Measurements from ENCODE around the gene HS1BP3.

The HS1BP3 gene

DNA sequence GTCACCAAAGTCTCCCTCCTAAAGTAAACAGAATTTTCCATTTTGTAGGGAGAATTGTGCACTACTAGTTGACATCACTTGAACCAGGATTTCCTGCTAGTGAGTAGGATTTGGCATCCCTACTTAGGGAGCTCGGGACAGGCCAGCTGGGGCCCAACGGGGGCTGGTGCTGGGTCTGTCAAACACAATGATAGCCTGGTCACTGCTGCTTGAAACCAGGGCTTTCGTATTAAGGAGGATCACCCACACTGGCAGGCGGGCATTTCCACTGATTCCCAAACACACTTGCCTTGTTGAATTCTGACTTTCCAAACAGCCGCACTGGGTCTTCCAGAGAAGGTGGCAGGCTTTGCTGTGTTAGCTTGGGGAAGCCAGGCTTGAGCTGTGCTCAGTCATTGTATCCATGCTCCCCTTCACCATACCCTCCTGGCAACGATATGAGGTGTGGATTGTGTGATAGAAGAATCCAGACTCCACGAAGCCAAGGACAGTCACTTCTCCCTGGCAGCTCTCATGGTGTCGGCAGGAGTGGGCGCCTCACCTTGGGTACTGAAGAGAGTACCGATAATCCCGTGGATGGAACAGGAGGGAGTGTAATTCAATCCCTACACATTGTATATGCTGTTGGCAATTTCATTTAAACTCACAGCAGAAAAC, 23.5 kb upstream of the HS1BP3 start:
- DNase-seq = no peak

GRCh38 chr2:20673686-20674308, 22.9 kb upstream of the HS1BP3 start:
- no peak for DNase-seq

GRCh38 chr2:20672201-20672951, 21.5 kb upstream of the HS1BP3 start:
- no peak for DNase-seq

DNA sequence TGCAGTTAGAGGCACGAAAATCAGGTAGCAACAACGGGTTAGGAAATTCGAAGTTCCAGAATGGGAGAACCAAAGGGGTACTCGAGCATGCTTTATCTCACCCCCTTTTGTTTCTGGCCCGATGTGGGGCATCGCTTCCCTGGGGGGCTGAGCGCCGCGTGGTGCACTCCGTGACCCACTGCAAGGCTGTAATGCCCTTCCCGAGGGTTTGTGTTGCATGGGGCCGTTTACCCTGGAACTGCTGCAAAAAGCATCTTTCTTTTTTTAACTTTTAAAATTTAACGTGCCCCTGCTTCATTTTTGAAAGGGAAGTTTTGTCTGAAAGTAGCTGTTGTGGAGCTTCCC, 20.8 kb upstream of the HS1BP3 start:
- no peak for DNase-seq

GRCh38 chr2:20671036-20671735, 20.3 kb upstream of the HS1BP3 start:
- DNase-seq = no peak

DNA sequence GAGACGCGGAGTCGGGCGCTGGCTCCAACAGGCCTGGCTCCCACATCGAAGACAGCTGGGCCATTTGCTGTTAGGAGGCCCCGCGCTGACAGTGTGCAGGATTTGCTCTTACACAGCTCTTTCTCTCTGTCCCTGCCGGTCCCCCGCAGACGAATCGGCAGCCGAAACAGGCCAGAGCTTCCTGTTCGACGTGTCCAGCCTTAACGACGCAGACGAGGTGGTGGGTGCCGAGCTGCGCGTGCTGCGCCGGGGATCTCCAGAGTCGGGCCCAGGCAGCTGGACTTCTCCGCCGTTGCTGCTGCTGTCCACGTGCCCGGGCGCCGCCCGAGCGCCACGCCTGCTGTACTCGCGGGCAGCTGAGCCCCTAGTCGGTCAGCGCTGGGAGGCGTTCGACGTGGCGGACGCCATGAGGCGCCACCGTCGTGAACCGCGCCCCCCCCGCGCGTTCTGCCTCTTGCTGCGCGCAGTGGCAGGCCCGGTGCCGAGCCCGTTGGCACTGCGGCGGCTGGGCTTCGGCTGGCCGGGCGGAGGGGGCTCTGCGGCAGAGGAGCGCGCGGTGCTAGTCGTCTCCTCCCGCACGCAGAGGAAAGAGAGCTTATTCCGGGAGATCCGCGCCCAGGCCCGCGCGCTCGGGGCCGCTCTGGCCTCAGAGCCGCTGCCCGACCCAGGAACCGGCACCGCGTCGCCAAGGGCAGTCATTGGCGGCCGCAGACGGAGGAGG, 19.6 kb upstream of the HS1BP3 start:
- no peak for DNase-seq

- no peak for DNase-seq
These were observed 18.8 kb upstream of the HS1BP3 start for GRCh38 chr2:20669562-20670314.

DNA sequence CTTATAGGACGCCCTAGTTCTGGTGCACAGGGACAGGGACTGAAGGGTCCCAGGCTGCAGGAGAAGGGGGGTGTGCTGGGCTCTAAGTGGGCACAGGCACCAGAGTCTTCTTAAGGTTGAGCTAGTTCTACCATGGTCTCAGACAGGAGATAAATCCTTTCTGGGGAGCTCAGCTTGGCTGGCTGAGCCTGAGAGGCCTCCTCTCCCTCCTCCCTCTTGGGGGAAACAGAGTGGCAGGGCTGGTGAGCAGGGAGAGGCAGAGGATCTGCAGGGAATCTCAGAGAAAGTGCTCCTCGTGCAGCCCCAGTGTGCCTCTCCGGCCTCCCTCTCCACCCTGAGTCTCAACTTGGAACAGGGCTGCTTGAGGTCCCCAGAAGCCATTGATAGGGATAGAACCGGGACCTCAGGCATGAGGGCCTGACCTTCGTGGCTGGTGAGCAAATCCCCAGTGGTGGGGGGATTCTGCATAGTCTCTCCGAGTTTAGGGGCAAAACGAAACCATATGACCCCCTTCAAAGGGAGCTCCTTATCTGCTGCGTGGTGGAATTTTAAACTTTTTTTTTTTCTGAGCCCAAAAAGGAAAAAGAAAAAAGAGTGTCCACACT, 18.1 kb upstream of the HS1BP3 start:
- no peak for DNase-seq

- DNase-seq = no peak
These were observed 17.6 kb upstream of the HS1BP3 start for GRCh38 chr2:20668451-20668850.

- no peak for DNase-seq
These were observed 16.9 kb upstream of the HS1BP3 start for GRCh38 chr2:20667531-20668401.

- no peak for DNase-seq
These were observed 16.2 kb upstream of the HS1BP3 start for GRCh38 chr2:20667151-20667530.

DNA sequence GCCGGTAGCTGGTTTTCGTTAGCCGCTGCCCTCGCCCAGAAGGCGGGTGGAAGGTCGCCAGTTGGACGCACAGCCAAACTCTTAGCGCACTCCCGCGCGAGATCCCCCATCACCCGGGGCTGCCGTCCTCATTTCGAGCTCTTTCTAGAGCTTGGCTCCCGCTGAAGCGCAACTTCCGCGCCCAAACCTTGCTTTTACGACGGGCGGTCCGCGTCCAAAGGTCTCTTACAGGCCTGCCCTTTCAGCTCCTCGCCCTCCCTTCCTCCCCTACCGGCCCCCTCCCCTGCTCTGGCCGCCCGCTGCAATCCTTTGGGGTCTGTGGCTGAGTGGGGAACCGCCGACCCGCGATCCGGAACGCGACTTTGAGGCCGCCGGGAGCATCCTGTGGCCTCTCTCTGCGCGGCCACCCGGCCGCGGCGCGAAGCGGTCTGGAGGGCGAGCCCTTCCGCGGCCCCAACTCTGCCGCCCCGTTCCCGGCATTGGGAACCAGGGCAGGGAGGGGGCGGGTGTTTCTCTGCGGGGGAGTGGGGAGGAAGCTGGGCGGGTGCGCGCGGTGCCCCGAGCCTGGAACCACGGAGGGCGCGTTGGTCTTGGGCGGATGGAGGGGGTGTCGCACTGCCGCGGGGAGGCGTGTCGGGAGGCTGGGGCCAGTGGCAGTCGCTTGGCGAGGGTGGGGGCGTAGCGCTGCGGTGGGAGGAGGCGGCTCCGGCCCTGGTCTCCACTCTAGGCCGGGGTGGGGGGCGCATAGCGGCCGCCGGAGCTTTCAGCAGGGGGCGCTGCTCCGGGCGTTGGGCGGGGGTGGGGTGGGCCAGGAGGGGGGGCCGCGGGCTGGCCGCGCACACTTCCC, 15.6 kb upstream of the HS1BP3 start, which contains the start of gene GDF7:
Gene GDF7 (plus strand): TSS at position 841 of the 847 bp plus-strand sequence. CDS start 96 bp downstream, outside the sequence.
- DNase-seq = peak; percentile 29

GRCh38 chr2:20666005-20666303, 15.1 kb upstream of the HS1BP3 start:
- DNase-seq = no peak

- no peak for DNase-seq
These were observed 14.5 kb upstream of the HS1BP3 start for GRCh38 chr2:20665243-20666004.

GRCh38 chr2:20664431-20665242, 13.7 kb upstream of the HS1BP3 start:
- DNase-seq = no peak

- no peak for DNase-seq
These were observed 13.1 kb upstream of the HS1BP3 start for GRCh38 chr2:20664071-20664390.

- DNase-seq = no peak
These were observed 12.5 kb upstream of the HS1BP3 start for GRCh38 chr2:20663196-20664070.
